GM12878 (cell line): ENCODE results near the gene AKAP11.

Source experiments
- MTA3 ChIP-seq: IDR thresholded peaks from 2 replicates; pipeline ENCODE4 v1.6.1; 2012; ENCODE audit warnings: low read length, inconsistent platforms, borderline replicate concordance
- MXI1 ChIP-seq: fragments of 150-350 bp; IDR thresholded peaks from 2 replicates; pipeline ENCODE4 v1.6.1; 2011; ENCODE audit warnings: low read depth, mild to moderate bottlenecking, inconsistent platforms, low read length, improper control_type of control experiment
- POLR2A ChIP-seq: IDR thresholded peaks from 2 replicates; pipeline ENCODE4 v1.6.1; 2011; ENCODE audit warnings: low read depth, mild to moderate bottlenecking, low read length
- RB1 ChIP-seq: fragments of 450-650 bp; formaldehyde crosslinking; IDR thresholded peaks from 2 replicates; pipeline ENCODE4 v1.6.1; 2017; ENCODE audit warnings: mild to moderate bottlenecking, borderline replicate concordance
- SMC3 ChIP-seq: IDR thresholded peaks from 2 replicates; pipeline ENCODE4 v1.6.1; 2011; ENCODE audit warnings: low read length, improper control_type of control experiment, borderline replicate concordance
- SUZ12 ChIP-seq: fragments of 200-600 bp; sonication (generic); IDR thresholded peaks from one replicate; pipeline ENCODE4 v1.6.1; 2018; ENCODE audit warnings: antibody characterized with exemption, mild to moderate bottlenecking; ENCODE audit not compliant: unreplicated experiment
- ZBED1 ChIP-seq: IDR thresholded peaks from 2 replicates; pipeline ENCODE4 v1.6.1; 2016; ENCODE audit warnings: borderline replicate concordance
- ZNF592 ChIP-seq: fragments of 450-650 bp; IDR thresholded peaks from 2 replicates; pipeline ENCODE4 v1.6.1; 2017; ENCODE audit warnings: mild to moderate bottlenecking, moderate library complexity
- TF ChIP-seq, protein P1 (sequence below), 3 experiments: IDR thresholded peaks in 2 of 3; conservative IDR thresholded peaks in 1 of 3; 2 replicates each; pipeline ENCODE4 v1.5.1; 2011; ENCODE audit warnings: low read depth in 3 of 3, low read length in 3 of 3, mild to moderate bottlenecking in 3 of 3, control low read depth in 2 of 3, moderate library complexity in 2 of 3, inconsistent platforms in 1 of 3, mixed read lengths in 1 of 3; ENCODE audit not compliant: control insufficient read depth in 2 of 3, insufficient read depth in 1 of 3; ENCODE audit errors: extremely low read depth in 1 of 3

DNA sequence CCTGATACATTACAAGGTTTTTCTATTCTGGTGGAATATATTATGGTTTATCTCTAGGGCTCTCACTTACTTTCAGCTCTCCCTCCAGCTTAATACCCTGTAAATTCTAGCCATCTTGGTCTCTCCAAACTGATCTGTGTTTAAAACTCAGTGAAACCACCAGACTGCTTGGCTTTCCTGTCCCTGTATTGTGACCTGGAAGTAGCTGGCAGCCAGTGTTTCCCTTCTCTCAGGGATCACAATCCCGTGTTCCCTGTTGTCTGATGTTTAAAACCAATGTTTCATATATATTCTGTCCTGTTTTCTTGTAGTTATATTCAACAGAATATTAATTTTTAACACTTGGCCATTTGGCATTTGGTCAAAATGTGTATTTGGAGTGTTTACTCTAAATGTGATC, 8.0 kb downstream of the AKAP11 start:
- no peak for TF ChIP-seq ZNF592
- TF ChIP-seq, protein P1, sequence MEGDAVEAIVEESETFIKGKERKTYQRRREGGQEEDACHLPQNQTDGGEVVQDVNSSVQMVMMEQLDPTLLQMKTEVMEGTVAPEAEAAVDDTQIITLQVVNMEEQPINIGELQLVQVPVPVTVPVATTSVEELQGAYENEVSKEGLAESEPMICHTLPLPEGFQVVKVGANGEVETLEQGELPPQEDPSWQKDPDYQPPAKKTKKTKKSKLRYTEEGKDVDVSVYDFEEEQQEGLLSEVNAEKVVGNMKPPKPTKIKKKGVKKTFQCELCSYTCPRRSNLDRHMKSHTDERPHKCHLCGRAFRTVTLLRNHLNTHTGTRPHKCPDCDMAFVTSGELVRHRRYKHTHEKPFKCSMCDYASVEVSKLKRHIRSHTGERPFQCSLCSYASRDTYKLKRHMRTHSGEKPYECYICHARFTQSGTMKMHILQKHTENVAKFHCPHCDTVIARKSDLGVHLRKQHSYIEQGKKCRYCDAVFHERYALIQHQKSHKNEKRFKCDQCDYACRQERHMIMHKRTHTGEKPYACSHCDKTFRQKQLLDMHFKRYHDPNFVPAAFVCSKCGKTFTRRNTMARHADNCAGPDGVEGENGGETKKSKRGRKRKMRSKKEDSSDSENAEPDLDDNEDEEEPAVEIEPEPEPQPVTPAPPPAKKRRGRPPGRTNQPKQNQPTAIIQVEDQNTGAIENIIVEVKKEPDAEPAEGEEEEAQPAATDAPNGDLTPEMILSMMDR (IDR thresholded peaks at IDR 0.05 in 2 of 3, conservative IDR thresholded peaks at IDR 0.05 in 1 of 3; ENCODE audit: control insufficient read depth in 2 of 3, extremely low read depth in 1 of 3, insufficient read depth in 1 of 3, low read depth in 3 of 3, low read length in 3 of 3), result no peak
- no peak for TF ChIP-seq SMC3
- no peak for TF ChIP-seq MXI1
- no peak for TF ChIP-seq POLR2A
- TF ChIP-seq RB1, result no peak
- TF ChIP-seq ZBED1, result no peak
- no peak for TF ChIP-seq SUZ12
- no peak for TF ChIP-seq MTA3
